HG03460 (cell line): Measurements from ENCODE around the gene MAN2B2.

Source experiments
- ATAC-seq: cut with Tn5 transposase; IDR thresholded peaks from one replicate; pipeline ENCODE4 v1.9.1; 2021; ENCODE audit not compliant: unreplicated experiment

Gene MAN2B2

DNA sequence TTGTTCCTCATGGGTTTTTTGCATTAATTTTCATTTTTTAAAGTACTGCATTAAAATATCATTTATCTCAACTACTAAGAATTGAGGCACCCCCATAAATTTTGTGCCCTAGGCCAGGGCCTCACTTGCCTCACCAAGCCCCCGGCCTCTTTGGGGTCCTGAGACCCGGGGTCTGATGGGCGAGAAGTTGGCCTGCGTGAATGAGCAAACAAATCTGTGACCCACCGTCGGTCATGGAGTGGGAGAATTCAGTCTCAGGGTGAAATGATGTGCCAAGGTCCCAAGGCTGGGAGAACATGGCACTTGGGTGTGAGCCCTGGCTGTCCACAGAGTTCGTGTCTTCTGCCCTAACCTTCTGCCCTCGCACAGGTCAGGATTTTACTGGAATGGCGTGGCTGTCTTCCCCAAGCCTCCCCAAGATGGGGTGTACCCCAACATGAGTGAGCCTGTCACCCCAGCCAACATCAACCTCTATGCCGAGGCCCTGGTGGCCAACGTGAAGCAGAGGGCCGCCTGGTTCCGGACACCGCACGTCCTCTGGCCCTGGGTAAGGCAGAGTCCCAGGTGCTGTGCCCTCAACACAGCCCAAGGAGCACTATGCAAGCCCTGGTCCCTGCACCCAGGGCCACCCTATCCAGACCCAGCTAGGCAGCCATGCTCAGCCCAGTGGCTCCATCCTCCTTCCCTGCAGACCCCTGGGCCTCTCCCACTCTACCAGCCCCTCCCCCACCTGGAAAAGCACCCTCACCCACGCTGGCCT is 18.0 kb downstream of the MAN2B2 start:
- ATAC-seq: no peak

DNA sequence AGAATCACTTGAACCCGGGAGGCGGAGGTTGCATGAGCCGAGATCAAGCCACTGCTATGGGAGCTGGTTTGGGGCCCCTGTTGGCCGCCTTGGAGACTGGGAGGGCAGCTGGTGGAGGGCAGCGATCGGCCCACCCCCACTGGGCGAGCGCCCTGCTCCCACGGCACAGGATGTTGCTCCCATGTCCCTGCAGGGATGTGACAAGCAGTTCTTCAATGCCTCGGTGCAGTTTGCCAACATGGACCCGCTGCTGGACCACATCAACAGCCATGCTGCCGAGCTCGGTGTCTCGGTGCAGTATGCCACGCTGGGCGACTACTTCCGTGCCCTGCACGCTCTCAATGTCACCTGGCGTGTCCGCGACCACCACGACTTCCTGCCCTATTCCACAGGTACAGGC is 19.4 kb downstream of the MAN2B2 start:
- no peak for ATAC-seq

DNA sequence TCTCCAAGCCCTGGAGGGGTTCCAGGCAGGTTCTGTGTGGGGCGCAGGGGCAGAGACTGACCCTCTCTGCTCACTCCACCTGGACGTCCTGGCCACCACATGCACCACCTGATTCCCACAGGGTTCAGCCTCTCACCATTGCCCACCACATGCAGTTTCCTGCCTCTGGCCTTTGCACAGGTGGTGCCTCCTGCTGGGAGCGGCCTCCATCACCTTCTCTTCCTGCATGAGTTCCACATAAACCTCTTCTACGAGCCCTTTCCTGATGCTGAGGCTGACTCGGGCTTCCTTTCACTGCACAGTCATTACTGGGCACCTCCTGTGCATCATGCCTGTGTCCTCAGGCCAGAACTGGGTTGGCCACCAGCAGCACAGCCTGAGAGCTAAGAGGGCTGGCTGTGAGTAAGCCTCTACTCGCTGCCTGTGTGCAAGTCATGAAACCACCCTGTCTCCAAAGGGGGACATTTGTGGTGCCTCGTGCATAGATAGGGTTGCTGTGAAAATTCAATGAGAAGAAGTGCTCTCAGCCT is 19.9 kb downstream of the MAN2B2 start:
- ATAC-seq: no peak

DNA sequence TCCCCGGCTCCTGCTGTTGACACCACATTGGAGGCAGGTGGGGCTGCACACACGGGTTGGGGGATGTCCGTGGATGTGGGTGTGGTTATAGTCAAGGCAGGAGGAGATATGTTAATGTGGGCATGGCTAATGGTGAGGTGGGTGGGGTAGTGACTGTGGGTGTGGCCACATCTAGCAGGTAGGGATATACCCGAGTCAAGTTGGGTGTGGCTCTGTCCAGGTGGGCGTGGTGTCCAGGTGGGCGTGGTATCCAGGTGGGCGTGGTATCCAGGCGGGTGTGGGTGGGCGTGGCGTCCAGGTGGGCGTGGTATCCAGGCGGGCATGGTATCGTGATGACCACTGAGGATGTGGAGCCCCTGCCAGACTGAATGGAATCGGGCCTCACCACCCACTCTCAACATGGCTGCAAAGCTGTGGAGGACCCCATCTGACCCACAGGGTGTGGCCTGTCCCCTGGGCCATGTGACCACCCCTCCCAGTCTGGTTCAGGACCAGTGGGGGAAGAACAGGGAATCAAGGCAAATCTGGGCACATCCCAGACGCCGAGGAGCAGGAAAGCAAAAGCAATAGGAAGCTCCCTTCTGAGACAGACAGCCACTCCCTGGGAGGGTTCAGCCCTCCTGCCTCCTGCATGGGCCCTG is 21.0 kb downstream of the MAN2B2 start:
- no peak for ATAC-seq

DNA sequence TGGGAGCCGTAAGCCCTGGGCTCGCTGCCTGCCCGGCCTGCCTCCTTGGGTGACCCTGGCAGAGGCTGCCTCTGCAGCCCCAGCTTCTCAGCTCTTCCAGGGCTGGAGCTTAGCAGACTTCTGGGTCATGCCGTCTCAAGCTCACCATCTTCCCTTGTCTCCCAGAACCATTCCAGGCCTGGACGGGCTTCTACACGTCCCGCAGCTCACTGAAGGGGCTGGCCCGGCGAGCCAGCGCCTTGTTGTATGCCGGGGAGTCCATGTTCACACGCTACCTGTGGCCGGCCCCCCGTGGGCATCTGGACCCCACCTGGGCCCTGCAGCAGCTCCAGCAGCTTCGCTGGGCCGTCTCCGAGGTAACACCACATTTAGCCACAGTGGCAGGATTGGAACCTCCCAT is 22.0 kb downstream of the MAN2B2 start:
- no peak for ATAC-seq

DNA sequence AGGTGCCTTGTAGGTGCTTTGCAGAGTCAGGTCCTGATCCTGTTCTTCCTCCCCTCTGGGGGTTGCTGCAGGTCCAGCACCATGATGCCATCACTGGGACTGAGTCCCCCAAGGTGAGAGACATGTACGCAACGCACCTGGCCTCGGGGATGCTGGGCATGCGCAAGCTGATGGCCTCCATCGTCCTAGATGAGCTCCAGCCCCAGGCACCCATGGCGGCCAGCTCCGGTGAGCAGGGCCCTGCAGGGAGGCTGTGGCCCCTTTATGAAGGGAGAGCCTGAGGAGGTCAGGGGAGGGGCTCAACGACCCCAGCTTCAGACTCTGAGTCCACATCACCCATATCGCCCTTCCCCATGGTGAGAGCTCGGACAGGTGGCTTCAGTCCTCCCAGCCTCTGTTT is 23.1 kb downstream of the MAN2B2 start:
- no peak for ATAC-seq

DNA sequence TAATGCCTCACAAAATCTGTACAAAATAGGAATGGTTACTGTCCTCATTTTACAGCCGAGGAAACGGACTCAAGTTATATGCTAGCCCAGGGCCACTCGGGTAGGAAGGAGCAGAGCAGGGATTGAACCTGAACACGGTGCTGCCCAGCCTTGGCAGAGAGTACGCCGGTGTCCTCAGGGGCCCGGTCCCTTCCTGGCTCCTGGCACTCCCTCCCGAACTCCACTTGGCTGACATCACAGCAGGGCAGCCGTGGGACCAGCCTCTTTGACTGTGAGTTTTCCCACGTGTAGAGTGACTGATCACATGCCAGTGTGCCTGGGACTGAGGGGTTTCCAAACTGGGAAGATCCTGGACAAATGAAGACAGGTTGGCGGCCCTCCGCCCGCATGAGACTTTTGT is 23.7 kb downstream of the MAN2B2 start:
- no peak for ATAC-seq

DNA sequence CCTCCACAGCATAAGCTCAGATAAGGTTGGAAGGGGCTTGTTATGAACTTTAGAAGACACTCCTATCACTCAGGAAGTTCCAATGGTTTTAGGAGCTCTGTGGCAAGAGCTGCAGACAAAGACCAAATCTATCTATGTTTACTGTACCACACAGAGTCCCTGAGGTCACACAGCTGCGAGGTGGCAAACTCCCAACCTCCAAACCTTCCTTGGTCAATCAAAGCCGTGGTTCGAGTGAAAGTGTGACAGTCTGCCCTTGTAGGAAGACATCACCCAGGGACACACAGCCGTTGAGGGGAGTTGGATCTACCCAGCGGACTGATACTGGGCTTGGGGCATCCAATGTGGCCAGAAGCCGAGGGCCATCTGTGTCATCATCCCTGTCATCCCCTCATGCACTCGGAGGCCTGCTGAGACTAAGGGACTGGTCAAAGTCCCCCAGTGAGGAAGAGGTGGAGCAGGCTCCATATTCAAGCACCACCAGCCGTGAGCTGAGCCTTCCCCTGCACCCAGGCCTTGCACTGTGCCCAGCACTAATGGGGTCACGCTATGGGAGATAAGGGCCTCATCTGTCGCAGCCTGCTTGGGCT is 26.8 kb downstream of the MAN2B2 start:
- no peak for ATAC-seq

DNA sequence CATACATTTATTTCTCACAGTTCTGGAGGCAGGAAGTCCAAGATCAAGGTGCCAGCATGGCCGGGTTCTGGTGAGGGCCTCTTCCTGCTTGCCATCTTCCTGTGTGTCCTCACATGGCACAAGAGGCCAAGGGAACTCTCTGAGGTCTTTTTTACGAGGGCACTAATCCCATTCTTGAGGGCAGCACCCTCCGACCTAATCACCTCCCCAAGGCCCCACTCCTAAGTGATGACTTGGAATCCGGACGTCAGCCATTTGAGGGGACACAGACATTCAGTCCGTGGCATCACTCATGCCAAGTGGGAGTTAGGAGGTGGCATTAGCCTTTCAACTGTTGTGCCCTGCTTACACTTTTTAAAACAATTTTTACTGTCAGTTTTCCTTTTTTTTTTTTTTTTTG is 27.3 kb downstream of the MAN2B2 start:
- ATAC-seq: no peak

DNA sequence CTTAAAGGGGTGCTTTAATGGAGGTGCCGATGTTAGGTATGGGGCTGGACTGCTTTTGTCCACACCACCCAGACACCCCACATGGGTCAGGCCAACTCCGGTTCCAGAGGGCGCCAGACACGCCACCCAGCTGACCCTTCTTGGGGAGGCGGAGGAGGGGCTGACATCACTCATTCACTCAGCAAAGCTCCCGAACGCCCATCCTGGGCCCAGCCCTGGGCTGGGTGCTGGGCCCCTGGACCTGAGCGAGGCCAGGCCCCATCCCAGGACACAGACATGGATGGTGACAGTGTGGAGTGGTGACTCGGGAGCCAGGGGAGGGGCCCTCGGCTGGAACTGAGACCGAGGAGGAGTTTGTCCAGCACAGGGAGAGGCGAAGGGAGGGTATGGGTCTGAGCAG is 28.1 kb downstream of the MAN2B2 start:
- ATAC-seq: no peak

DNA sequence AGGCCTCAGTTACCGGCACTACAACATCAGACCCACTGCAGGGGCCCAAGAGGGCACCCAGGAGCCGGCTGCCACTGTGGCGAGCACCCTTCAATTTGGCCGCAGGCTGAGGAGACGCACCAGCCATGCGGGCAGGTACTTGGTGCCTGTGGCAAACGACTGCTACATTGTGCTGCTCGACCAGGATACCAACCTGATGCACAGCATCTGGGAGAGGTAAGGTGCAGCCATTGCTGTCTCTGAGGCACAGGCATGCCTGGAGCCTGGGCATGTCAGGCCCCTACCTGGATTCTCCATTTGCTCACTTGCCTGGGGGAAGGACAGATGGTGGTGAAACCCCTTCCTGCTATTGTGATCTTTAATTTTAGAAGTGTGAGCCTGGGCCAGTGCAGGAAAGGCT is 30.1 kb downstream of the MAN2B2 start:
- no peak for ATAC-seq

DNA sequence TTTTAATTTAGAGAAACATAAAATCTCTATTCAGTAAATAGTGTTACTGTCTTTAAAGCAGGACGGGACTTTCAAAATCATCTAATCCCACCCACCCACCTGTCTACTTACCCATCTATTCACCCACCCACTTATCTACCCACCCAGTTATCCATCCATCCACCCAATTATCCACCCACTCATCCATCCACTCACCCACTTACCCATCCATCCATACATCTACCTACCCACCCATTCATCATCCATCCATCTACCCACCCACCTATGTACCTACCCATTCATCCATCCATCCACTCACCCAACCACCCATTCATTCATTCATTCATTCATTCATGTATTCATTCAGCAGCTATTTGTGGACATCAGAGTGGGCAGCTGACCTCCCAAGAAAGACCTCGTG is 30.6 kb downstream of the MAN2B2 start:
- ATAC-seq: no peak

DNA sequence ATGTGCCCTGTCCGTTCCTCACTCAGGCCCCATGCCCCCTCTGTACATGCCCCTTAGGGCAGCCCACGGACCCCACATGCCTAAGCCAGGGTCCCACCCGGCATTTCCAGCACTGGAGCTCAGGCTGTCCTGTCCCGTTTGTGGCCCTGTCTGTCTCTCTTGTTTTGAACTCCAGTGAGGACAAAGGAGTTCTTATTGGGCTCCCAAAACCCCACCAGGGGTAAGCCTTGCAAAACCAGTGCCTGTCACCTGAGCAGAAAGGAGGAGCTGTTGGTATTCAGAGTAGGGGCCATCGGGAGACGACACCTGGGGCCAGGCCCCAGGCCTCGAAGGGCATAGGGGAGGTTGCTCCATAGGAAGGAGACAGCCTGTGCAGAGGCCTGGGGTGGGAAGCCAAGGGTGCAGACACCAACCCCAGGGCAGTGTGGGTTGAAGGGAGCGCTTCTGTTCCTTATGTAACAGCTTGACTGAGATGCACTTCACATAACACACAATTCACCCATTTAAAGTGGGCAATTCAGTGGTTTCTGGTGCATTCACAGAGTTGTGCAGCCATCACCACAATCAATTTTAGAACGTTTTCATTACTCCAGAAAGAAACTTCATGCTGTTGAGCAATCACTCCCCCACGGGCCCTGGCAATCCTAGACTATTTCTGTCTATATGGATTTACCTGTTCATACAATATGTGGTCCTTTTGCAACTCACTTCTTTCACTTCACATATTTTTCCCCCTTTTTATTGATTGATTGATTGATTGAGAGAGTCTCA is 31.7 kb downstream of the MAN2B2 start:
- no peak for ATAC-seq

DNA sequence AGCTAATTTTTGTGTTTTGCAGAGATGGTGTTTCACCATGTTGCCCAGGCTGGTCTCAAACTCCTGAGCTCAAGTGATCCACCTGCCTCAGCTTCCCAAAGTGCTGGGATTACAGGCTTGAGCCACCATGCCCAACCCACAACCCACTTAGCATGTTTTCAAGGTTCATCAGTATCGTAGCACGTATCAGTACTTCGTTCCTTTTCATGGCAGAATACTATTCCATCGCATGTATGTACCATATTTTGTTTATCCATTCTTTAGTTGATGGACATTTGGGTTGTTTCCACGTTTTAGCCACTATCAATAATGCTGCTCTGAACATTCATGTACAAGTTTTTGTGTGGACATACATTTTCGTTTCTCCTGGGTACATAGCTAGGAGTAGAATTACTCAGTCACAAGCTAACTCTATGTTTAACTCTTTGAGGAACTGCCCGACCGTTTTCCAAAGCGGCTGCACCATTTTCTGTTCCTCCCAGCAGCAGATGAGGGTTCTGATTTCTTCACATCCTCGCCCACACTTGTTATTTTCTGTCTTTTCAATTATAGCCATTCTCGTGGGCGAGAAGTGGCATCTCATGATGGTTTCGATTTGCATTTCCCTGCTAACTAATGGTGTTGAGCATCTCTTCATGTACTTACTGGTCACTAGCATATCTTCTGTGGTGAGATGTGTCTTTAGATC is 32.5 kb downstream of the MAN2B2 start:
- ATAC-seq: no peak

DNA sequence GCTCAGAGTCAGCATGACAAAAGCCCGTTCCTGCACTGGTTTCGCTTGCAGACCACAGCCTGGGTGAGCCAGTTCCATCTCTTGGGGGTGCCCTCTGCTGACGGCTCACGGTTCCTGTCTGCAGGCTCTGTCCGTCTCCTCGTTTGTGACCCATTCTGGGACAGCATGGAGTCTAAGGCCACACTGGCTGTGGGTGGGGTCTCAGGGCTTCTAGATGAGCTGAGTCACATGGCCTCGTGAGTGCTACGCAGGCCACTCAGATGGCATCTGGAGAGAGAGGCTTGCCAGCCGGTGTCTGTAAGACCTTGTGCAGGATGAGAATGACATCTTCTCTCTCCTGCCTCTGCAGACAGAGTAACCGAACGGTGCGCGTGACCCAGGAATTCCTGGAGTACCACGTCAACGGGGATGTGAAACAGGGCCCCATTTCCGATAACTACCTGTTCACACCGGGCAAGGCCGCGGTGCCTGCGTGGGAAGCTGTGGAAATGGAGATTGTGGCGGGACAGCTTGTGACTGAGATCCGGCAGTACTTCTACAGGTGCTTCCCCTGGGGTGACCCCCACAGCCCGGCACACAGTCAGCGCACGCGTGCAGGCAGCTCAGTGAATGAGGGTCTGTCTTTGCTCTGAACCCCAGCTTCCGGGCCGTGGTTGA is 33.9 kb downstream of the MAN2B2 start:
- no peak for ATAC-seq

DNA sequence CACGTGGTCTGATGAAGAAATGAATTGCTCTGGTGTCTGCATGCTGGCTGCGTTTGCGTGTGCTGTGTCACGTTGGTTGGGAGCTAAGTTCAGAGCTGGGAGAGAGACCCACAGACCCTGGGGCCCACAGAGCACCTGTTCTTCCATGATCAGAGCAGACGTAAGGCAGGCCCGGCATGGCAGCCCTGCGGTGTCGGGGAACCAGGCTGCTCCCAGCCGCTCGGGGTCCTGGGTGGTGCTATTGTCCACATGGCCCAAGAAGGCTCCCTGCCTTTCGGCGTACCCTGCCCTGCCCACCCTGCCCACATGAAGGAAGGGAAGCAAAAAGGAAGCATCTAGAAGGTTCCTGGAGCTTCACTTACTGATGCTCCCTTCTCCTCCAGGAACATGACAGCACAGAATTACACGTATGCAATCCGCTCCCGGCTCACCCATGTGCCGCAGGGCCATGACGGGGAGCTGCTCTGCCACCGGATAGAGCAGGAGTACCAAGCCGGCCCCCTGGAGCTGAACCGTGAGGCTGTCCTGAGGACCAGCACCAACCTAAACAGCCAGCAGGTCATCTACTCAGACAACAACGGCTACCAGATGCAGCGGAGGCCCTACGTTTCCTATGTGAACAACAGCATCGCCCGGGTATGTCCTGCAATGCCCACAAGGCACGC is 34.6 kb downstream of the MAN2B2 start:
- no peak for ATAC-seq

DNA sequence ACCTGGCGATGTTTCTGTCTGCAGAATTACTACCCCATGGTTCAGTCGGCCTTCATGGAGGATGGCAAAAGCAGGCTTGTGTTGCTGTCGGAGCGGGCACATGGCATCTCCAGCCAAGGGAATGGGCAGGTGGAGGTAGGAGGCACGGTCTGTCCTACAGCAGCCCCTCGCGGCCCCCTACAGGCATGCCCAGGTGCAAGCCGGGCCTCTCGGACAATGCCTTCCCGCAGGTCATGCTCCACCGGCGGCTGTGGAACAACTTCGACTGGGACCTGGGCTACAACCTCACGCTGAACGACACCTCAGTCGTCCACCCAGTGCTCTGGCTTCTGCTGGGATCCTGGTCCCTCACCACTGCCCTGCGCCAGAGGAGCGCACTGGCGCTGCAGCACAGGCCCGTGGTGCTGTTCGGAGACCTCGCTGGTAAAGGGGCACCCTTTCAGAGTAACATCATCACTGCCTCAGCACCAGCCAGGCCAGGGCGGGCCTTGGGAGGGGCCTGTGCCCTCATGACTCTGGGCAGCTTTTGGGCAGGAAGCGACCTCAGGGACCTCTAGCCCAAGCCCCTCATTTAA is 36.0 kb downstream of the MAN2B2 start:
- ATAC-seq: no peak

DNA sequence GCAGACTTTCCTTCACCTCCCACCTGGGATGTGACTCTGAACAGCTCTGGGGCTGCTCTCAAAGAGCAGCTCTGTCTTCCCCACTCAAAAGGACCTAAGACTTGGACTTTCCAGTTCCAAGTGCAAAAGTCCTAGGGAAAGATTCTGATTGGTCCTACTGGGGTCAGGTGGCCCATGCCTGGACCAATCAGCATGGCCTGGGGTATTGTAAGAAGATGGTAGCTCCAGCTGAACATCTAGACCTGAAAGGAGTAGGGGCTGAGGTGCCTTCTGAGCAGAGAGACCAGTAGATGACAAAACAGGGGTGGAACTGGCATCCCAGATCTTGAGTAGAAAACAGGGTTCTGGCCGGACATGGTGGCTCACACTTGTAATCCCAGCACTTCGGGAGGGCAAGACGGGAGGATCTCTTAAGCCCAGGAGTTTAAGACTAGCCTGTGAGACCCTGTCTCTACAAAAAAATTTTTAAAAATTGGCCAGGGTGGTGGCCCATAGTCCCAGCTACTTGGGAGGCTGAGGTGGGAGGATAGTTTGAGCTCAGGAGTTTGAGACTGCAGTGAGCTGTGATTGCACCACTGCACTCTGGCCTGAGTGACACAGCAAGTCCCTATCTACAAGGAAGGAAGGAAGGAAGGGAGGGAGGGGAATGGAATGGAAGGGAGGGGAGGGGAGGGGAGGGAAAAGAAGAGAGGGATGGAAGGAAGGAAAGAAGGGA is 38.1 kb downstream of the MAN2B2 start:
- no peak for ATAC-seq
